Stimulated activated CD4-positive, alpha-beta T cell treated with anti-CD3 and anti-CD28 coated beads, Interleukin-4, amount 100 ng/mL, for 1 hour (primary cell): ENCODE results near the gene HOATZ.

Experiments used
- DNase-seq: peaks from one replicate; pipeline ENCODE4 v3.0.0-alpha.2; 2020

HOATZ gene

GRCh38 chr11:111585371-111585770 is 70.8 kb downstream of the HOATZ start:
- DNase-seq, result no peak

- DNase-seq, result peak; percentile 11
Measured at GRCh38 chr11:111586388-111586831, 71.8 kb downstream of the HOATZ start.
